22Rv1 (cell line): ENCODE data around the gene PMS2.
"Not testable (repeated sequence)": the region's sequence is repeated elsewhere in the genome, so short reads cannot be mapped to it uniquely, and the experiment has no call there.

Experiments used
- H3K27ac ChIP-seq: fragments of 450-650 bp; 2 replicates; pipeline ENCODE4 v1.5.1; 2017
- CTCF ChIP-seq: fragments of 450-650 bp; IDR thresholded peaks from 2 replicates; pipeline ENCODE4 v1.5.1; 2017; ENCODE audit warnings: mild to moderate bottlenecking
- ZFX ChIP-seq: fragments of 450-650 bp; IDR thresholded peaks from 2 replicates; pipeline ENCODE4 v1.6.1; 2017; ENCODE audit warnings: antibody characterized with exemption, borderline replicate concordance

The PMS2 gene

GRCh38 chr7:6015917-6016652, 7.2 kb upstream of the PMS2 start:
- H3K27ac ChIP-seq = peak overlapping the region; percentile 67

GRCh38 chr7:6012355-6013104, 3.7 kb upstream of the PMS2 start:
- H3K27ac ChIP-seq = peak overlapping the region; percentile 15; the same call in 1 of the 2 replicates

More at GRCh38 chr7:6015917-6016652, 7.2 kb upstream of the PMS2 start:
- TF ChIP-seq ZFX (no peak), CTCF (no peak)

GRCh38 chr7:6011541-6011940, 2.7 kb upstream of the PMS2 start:
- H3K27ac ChIP-seq = peak overlapping the region; percentile 15; the same call in 1 of the 2 replicates
- TF ChIP-seq ZFX (no peak), CTCF (no peak)

More at GRCh38 chr7:6012355-6013104, 3.7 kb upstream of the PMS2 start:
- TF ChIP-seq CTCF = no peak
- TF ChIP-seq ZFX = no peak

- peak overlapping the region; percentile 93 for H3K27ac ChIP-seq
Measured at GRCh38 chr7:6010370-6010769, 1.5 kb upstream of the PMS2 start.

GRCh38 chr7:6007835-6008590, 836 bp downstream of the PMS2 start:
- peak overlapping the region; percentile 93 for H3K27ac ChIP-seq

- TF ChIP-seq CTCF (no peak), ZFX (no peak)
Measured at GRCh38 chr7:6007386-6007785, 1.5 kb downstream of the PMS2 start.

GRCh38 chr7:5997210-5997808, 11.5 kb downstream of the PMS2 start:
- peak overlapping the region; percentile 94 for H3K27ac ChIP-seq
- TF ChIP-seq CTCF = peak; percentile 83
- no peak for TF ChIP-seq ZFX

More at GRCh38 chr7:6007386-6007785, 1.5 kb downstream of the PMS2 start:
- H3K27ac ChIP-seq = no peak overlapping the region

GRCh38 chr7:5987061-5987460, 21.8 kb downstream of the PMS2 start:
- H3K27ac ChIP-seq = not testable (repeated sequence)

GRCh38 chr7:5979680-5980314, 29.1 kb downstream of the PMS2 start:
- not testable (repeated sequence) for H3K27ac ChIP-seq

- H3K27ac ChIP-seq = not testable (repeated sequence)
Measured at GRCh38 chr7:5973580-5973979, 35.3 kb downstream of the PMS2 start.

GRCh38 chr7:5970347-5970911, 38.4 kb downstream of the PMS2 start, which contains the start of gene RSPH10B:
RSPH10B (minus strand) TSS chr7:5970689; CDS start chr7:5967116, 3,573 bp downstream.
- H3K27ac ChIP-seq = not testable (repeated sequence)

- H3K27ac ChIP-seq = not testable (repeated sequence)
Measured at GRCh38 chr7:5963810-5964209, 45.0 kb downstream of the PMS2 start.
